ENCODE data around the gene C1QB. TPM values are rescaled to one million over a fixed set of nuclear protein-coding genes. Genes with fewer than 3 reads are reported as not detected.

C1QB gene
- total RNA-seq, 2 donors from 2014 or later: 106 to 151 TPM

- H3K4me3 ChIP-seq: no peak overlapping the region
- intact Hi-C loops (cut with DNase I): no loop called here
These were observed 15.1 kb upstream of the C1QB start for GRCh38 chr1:22637907-22638445.

DNA sequence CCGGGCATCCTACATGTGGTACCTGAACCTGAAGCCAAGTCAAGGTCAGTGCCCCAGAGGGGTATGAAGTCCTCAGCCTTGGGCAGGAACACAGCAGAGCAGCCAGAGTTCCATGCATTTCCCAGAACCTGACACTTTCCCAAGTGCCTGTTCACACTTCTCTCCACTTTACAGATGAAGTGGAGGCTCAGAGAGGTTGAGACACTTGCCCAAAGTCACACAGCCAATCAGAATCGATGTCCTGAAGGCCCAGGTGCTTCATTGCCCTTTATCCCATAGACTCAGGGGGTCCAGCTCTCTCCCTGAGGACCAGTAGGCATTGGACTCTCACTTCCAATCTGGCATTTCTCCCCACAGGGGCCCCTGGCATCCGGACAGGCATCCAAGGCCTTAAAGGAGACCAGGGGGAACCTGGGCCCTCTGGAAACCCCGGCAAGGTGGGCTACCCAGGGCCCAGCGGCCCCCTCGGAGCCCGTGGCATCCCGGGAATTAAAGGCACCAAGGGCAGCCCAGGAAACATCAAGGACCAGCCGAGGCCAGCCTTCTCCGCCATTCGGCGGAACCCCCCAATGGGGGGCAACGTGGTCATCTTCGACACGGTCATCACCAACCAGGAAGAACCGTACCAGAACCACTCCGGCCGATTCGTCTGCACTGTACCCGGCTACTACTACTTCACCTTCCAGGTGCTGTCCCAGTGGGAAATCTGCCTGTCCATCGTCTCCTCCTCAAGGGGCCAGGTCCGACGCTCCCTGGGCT is 14.4 kb upstream of the C1QB start:
- no peak for DNase-seq (ENCODE audit: low spot score)
- H3K27me3 ChIP-seq (replicated peaks; ENCODE audit: insufficient read depth): no peaks in the 10 kb centered on the region
- intact Hi-C loops (cut with DNase I): no loop called here
- H3K4me3 ChIP-seq: no peak overlapping the region
- 84% methylated on average over 23 of the region's 23 CpGs for WGBS
- TF ChIP-seq, protein P1, sequence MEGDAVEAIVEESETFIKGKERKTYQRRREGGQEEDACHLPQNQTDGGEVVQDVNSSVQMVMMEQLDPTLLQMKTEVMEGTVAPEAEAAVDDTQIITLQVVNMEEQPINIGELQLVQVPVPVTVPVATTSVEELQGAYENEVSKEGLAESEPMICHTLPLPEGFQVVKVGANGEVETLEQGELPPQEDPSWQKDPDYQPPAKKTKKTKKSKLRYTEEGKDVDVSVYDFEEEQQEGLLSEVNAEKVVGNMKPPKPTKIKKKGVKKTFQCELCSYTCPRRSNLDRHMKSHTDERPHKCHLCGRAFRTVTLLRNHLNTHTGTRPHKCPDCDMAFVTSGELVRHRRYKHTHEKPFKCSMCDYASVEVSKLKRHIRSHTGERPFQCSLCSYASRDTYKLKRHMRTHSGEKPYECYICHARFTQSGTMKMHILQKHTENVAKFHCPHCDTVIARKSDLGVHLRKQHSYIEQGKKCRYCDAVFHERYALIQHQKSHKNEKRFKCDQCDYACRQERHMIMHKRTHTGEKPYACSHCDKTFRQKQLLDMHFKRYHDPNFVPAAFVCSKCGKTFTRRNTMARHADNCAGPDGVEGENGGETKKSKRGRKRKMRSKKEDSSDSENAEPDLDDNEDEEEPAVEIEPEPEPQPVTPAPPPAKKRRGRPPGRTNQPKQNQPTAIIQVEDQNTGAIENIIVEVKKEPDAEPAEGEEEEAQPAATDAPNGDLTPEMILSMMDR (IDR thresholded peaks at IDR 0.05): no peak
- no peak for TF ChIP-seq POLR2A (IDR thresholded peaks at IDR 0.05)
- TF ChIP-seq POLR2AphosphoS5 (IDR thresholded peaks at IDR 0.05): no peak
- no peaks in the 10 kb centered on the region for H3K36me3 ChIP-seq
- no peaks in the 10 kb centered on the region for H3K4me1 ChIP-seq (replicated peaks)
- H3K27ac ChIP-seq: no peak overlapping the region
- no peaks in the 10 kb centered on the region for H3K9me3 ChIP-seq

More at GRCh38 chr1:22637907-22638445, 15.1 kb upstream of the C1QB start:
- TF ChIP-seq POLR2A (IDR thresholded peaks at IDR 0.05) (no peak), POLR2AphosphoS5 (IDR thresholded peaks at IDR 0.05) (no peak)
- TF ChIP-seq, protein P1 (IDR thresholded peaks at IDR 0.05): no peak
- no peaks in the 10 kb centered on the region for H3K36me3 ChIP-seq
- no peak overlapping the region for H3K27ac ChIP-seq
- no peaks in the 10 kb centered on the region for H3K4me1 ChIP-seq (replicated peaks)
- H3K9me3 ChIP-seq: no peaks in the 10 kb centered on the region
- no peaks in the 10 kb centered on the region for H3K27me3 ChIP-seq (replicated peaks; ENCODE audit: insufficient read depth)
- DNase-seq (ENCODE audit: low spot score): no peak
- 55% methylated on average over 3 of the region's 3 CpGs for WGBS

- Histone ChIP-seq H3K4me1 (replicated peaks) (no peaks in the 10 kb centered on the region), H3K4me3 (no peak overlapping the region), H3K27me3 (replicated peaks; ENCODE audit: insufficient read depth) (no peaks in the 10 kb centered on the region), H3K27ac (no peak overlapping the region), H3K36me3 (no peaks in the 10 kb centered on the region), H3K9me3 (no peaks in the 10 kb centered on the region)
- TF ChIP-seq POLR2A (IDR thresholded peaks at IDR 0.05) (no peak), POLR2AphosphoS5 (IDR thresholded peaks at IDR 0.05) (no peak)
- TF ChIP-seq, protein P1 (IDR thresholded peaks at IDR 0.05): no peak
- intact Hi-C loops (cut with DNase I): no loop called here
- WGBS: 42% methylated on average over 8 of the region's 8 CpGs
- DNase-seq (ENCODE audit: low spot score): no peak
These were observed 13.8 kb upstream of the C1QB start for GRCh38 chr1:22639286-22639685.

GRCh38 chr1:22641247-22641646 is 11.8 kb upstream of the C1QB start:
- intact Hi-C loops (cut with DNase I): loop anchor here (2.0 to 10.0 kb wide), 2 partner anchors 112 to 536 kb away; no protein-coding TSS in a partner anchor
- 62% methylated on average over 8 of the region's 8 CpGs for WGBS
- Histone ChIP-seq H3K36me3 (no peaks in the 10 kb centered on the region), H3K27ac (no peak overlapping the region), H3K4me3 (no peak overlapping the region), H3K9me3 (no peaks in the 10 kb centered on the region), H3K4me1 (replicated peaks) (no peaks in the 10 kb centered on the region), H3K27me3 (replicated peaks; ENCODE audit: insufficient read depth) (no peaks in the 10 kb centered on the region)
- no peak for DNase-seq (ENCODE audit: low spot score)
- TF ChIP-seq POLR2A (IDR thresholded peaks at IDR 0.05) (no peak), POLR2AphosphoS5 (IDR thresholded peaks at IDR 0.05) (no peak)
- TF ChIP-seq, protein P1 (IDR thresholded peaks at IDR 0.05): no peak

Data from prostate gland (tissue), 2 donors.